HG03159 (cell line): Measurements from ENCODE around the gene FER1L5.

ENCODE experiments used
- ATAC-seq: cut with Tn5 transposase; IDR thresholded peaks from one replicate; pipeline ENCODE4 v1.9.1; 2021; ENCODE audit warnings: mild to moderate bottlenecking, moderate library complexity; ENCODE audit not compliant: unreplicated experiment

FER1L5 gene

GRCh38 chr2:96694816-96695455 is 52.4 kb downstream of the FER1L5 start:
- no peak for ATAC-seq

GRCh38 chr2:96695602-96696001 is 53.0 kb downstream of the FER1L5 start:
- no peak for ATAC-seq

GRCh38 chr2:96697476-96697875 is 54.9 kb downstream of the FER1L5 start:
- ATAC-seq, result no peak

- ATAC-seq, result no peak
Observed at GRCh38 chr2:96698221-96698861, 55.8 kb downstream of the FER1L5 start.

GRCh38 chr2:96699021-96699420 is 56.5 kb downstream of the FER1L5 start:
- no peak for ATAC-seq

GRCh38 chr2:96699621-96700020 is 57.1 kb downstream of the FER1L5 start:
- ATAC-seq, result no peak

- no peak for ATAC-seq
Observed at GRCh38 chr2:96700086-96700485, 57.5 kb downstream of the FER1L5 start.

GRCh38 chr2:96701636-96702035 is 59.1 kb downstream of the FER1L5 start:
- ATAC-seq, result no peak

- ATAC-seq, result no peak
Observed at GRCh38 chr2:96702098-96702785, 59.7 kb downstream of the FER1L5 start.

GRCh38 chr2:96703021-96703751 is 60.6 kb downstream of the FER1L5 start:
- ATAC-seq, result no peak

- no peak for ATAC-seq
Observed at GRCh38 chr2:96710985-96711384, 68.4 kb downstream of the FER1L5 start.

GRCh38 chr2:96715658-96716057 is 73.1 kb downstream of the FER1L5 start:
- ATAC-seq, result no peak

GRCh38 chr2:96716388-96716787 is 73.8 kb downstream of the FER1L5 start:
- ATAC-seq, result no peak

GRCh38 chr2:96726131-96726530 is 83.6 kb downstream of the FER1L5 start:
- no peak for ATAC-seq

- ATAC-seq, result no peak
Observed at GRCh38 chr2:96727431-96727830, 84.9 kb downstream of the FER1L5 start.

GRCh38 chr2:96729748-96730147 is 87.2 kb downstream of the FER1L5 start:
- ATAC-seq, result no peak

- ATAC-seq, result no peak
Observed at GRCh38 chr2:96730212-96730611, 87.6 kb downstream of the FER1L5 start.

GRCh38 chr2:96733931-96734330 is 91.4 kb downstream of the FER1L5 start:
- ATAC-seq, result no peak

GRCh38 chr2:96734880-96735583 is 92.5 kb downstream of the FER1L5 start:
- ATAC-seq, result no peak

GRCh38 chr2:96737251-96737650 is 94.7 kb downstream of the FER1L5 start:
- ATAC-seq, result no peak

- no peak for ATAC-seq
Observed at GRCh38 chr2:96737831-96738230, 95.3 kb downstream of the FER1L5 start.
